GM21737 (cell line): ENCODE measurements around the gene MATK.
"Not testable (repeated sequence)": the region's sequence is repeated elsewhere in the genome, so short reads cannot be mapped to it uniquely, and the experiment has no call there.

Experiments used
- ATAC-seq: cut with Tn5 transposase; IDR thresholded peaks from one replicate; pipeline ENCODE4 v1.9.1; 2021; ENCODE audit warnings: mild to moderate bottlenecking, moderate library complexity; ENCODE audit not compliant: unreplicated experiment

Gene MATK

DNA sequence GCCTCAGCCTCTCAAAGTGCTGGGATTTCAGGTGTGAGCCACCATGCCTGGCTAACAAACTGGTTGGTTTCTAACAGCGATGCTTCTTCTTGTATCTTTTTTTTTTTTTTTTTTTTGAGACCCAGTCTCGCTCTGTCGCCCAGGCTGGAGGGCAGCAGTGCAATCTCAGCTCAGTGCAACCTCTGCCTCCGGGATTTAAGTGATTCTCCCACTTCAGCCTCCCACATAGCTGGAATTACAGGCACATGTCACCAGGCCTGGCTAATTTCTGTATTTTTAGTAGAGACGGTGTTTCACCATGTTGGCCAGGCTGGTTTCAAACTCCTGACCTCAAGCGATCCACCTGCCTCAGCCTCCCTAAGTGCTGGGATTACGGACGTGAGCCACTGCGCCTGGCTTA, 30.0 kb upstream of the MATK start:
- ATAC-seq, result not testable (repeated sequence)

DNA sequence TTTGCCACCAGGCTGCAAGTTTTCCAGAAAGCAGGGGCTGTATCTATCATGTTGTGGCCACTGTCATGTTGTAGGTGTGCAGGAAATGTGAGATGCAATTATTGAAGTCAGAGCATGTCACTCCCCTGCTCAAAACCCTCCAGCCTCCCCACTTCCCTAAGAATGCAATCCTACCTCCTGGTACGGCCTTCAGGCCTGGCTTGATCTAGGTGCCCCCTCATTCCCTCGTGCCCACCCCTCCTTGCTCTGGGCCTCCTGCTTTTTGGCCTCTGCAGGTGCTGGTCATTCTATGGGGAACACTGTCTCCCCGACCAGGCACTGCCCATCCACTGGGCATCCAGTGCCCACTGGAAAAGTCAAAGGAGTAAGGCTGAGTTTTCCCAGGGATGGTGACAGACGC, 28.5 kb upstream of the MATK start:
- ATAC-seq, result no peak

DNA sequence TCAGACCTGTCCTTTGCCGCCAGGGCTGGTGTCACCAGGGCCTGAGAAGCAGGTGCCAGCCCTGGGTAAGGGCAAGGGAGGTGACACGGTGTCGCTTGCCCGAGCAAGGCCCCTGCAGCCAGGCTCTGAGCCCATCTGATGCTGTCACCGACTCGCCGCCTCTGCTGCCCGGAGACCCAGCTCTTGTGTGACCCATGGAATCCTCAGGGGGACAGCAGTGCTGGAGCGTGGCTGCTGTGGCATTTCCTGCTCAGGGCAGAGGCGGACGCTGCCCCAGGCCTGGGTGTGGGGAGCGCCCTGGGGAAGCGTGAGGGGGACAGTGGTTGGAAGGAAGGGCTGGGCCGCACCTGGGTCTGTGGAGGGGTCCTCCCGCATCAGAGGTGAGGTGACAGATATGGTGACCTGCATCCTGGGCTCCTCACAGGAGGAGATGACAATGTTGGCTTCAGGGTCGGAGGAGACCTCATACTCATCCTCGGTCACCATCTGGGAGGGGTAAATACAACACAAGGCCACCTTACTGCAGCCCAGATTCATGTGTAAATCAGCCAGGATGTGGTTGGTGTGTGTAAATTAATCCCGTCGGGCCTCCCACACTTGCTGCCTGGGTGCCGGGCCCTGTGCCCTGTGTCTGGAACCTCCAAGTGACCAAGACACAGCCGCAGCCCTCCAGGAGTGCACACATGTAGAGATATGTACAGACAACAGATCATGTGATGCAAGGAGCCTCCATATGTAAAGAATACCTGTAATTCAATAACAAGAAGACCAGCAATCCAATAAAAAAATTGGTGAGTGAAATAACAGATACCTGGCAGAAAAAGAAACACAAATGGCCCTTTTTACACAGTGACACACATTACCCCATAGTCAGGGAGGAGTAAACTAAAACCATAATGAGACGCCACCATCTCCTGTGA, 27.6 kb upstream of the MATK start:
- no peak for ATAC-seq

DNA sequence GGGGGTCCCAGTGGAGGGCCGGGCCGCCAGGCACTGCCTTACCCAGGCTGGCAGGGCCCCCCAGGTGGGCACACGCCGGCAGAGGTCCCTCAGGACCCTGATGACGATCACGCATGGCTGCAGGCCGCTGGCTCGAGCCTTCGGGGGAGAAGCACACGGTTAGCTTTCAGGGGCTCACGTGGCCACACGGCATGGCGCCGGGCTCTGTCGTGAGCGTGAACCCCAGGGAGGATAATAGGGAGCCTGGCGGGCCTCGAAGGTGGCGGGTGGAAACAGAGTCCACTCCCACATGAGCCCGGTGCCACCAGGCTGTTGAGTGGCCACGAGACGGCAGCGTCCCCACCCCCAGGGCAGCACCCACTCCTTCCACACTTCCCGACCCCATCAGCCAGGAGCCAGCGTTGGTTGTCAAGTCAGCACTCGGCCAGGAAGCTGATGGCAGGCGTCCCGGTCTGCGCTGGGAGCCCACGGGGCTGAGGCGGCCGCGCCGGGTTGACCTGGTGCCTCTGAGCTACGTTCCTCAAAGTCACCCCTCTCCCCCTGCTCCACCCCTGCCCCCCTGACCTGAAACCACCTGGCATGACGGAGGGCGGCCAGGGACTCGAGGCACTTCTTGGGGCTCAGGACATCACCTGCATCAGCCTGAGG, 24.7 kb upstream of the MATK start:
- no peak for ATAC-seq

DNA sequence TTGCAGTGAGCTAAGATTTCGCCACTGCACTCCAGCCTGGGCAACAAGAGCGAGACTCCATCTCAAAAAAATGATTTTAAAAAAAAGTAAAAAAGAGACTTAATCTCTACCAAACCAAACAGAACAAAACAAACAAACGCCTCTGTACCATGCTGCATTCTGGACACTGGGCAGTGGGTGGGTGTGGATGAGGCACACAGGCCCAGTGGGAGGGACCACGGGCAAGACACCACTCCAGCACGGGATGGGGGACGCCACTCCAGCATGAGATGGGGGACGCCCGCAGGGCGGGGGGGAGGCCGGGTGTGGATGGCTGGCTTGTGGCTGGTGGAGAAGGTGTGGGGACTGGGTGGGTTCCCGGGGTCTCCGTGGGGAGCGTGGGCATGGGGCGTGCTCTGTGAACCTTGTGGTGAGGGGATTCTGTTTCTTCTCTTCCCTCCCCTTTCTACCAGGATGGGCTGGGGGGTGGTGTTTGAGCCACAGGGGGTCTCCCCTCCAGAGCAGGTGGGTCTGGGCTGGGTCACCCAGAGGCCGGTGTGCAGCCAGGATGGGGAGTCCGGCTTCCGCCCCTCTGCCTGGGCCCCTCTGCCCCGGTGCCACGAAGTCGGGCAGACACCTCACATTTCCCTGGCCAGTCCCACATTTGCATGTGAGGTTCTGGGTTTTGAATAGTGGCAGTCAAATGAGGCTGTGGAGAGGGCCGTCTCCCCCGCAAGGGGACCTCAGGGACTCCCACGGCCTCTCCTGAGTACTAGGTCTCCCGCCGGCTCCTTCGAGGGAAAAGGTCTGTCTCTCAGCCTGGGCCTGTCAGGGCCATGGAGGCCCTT, 23.9 kb upstream of the MATK start:
- ATAC-seq, result no peak

DNA sequence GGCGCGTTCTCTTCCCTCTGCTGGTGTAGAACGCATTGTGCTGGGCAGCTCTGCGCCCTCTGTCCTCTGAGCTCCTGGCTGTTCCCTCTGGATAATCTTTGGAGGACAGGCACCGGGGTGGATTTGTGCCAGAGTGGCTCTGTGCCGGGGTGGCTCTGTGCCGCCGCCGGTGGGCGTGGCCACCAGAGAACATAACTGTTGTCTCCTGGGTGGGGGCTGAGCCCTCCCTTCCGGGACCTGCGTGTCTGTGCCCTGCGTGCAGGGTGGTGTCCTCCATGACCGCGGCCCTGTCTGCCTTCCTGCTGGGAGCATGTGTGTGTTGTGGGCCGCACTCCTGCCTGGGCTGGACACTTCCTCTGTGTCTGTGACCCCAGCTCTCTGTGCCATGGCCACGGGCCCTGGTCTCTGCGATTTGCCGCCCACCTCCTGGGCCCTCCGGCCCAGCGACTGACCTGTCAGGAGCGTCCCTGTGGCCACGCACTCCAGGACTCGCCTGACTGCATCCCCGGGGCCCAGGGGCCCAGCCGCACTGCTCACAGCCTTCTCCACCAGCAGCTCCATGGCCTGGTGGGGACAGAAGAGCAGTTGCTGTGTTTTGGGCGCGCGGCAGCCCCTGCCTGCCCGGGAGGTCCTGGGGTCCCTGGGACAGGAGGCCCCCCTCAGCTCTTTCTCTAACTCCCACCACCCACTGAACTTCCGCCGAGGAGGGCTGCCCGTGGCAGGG, 22.4 kb upstream of the MATK start:
- ATAC-seq, result no peak

DNA sequence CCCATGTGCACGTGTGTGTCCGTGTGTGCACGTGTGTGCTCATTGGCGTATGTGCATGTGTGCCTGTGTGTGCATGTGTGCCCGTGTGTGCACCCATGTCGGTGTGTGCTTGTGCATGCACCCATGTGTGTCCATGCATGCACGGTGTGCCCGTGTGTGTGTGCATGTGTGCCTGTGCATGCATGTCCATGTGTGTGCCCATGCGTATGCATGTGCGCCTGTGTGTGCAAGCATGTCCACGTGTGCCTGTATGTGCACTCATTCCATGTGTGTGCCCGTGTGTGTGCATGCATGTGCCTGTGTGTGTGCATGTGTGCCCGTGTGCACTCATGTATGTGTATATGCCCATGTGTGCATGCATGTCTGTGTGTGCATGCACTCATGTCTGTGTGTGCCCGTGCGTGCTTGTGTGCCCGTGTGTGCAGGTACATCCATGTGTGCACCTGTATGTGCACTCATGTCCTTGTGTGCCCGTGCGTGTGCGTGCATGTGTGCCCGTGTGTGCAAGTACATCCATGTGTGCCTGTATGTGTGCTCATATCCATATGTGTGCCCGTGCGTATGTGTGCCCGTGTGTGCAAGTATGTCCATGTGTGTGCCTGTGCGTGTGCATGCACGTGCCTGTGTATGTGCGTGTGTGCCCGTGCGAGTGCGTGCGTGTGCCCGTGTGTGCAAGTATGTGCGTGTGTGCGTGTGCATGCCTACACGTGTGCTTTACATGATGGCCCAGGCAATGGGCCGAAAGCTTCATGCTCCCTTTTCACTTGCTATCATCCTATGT, 21.6 kb upstream of the MATK start:
- no peak for ATAC-seq

DNA sequence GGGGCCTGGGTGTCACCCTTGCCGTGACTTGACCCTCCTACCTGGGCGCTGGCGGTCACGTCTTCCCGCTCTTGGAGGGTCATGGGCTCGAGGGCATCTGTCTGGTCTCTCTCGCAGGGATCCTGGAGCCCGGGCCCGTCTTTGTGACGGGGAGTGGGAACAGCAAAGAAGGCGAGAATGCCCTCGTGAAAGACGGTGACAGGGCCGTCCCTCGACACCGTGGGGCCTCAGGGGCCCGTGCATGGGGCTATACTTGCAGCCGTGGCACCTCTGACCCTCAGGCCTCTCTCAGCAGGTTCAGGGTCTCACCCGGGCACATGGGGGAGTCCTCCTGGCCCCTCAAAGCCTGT, 20.9 kb upstream of the MATK start:
- ATAC-seq, result no peak

DNA sequence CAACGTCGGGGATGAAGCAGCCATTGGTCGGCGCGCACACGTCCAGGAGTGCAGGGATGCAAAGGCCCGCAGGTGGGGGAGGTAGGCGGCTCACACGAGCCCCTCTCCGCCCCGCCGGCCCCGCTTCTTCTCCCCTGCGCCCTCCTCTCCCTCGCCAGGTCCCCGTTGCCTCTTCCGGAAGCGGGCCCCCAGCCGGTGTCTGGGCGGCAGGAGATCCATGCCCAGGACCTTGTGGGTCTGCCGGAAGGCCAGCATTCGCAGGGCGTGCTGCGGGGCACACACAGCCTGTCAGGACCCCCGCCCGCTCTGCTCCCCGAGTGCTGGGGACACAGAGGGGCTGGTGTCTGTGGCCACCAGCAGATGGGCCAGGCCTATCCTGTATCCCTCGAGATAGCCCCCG, 19.7 kb upstream of the MATK start:
- no peak for ATAC-seq

DNA sequence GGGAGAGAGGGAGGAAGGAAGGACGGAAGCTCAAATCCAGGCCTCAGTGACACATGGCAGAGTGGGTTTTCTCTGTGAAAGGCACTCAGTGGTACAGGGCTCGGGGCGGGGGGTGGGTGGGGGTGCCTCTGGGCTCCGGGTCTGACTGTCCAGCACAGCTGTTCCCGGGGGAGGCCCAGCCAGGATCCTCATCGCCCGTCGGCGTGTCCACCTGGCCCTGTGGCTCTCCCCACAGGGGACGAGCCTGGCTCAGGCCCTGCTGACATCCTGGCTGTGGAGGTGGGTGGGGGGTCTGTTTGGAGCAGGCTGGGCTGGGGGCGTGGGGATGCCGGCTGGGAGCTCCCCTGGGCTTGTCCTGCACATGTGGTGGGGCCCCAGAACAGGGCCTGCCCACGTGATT, 18.2 kb upstream of the MATK start:
- no peak for ATAC-seq

DNA sequence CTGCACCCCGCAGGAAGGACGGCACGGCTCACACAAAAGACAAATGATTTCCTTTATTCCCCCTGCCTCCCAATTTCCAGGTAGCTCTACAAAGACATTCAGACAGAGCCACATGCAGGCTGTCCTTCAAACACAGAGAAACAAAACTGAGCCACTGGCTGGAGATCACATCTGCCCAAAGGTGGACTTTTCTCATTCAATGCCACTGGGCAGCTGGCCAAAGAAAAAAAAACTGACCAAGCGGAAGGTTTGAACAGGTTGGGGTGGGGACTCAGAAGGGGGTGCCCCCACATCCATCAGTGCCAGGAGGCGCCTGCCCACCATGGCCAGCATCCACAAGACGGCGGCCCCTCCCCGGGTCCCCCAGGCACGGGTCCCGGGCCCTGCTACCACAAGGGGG, 17.8 kb upstream of the MATK start:
- no peak for ATAC-seq

DNA sequence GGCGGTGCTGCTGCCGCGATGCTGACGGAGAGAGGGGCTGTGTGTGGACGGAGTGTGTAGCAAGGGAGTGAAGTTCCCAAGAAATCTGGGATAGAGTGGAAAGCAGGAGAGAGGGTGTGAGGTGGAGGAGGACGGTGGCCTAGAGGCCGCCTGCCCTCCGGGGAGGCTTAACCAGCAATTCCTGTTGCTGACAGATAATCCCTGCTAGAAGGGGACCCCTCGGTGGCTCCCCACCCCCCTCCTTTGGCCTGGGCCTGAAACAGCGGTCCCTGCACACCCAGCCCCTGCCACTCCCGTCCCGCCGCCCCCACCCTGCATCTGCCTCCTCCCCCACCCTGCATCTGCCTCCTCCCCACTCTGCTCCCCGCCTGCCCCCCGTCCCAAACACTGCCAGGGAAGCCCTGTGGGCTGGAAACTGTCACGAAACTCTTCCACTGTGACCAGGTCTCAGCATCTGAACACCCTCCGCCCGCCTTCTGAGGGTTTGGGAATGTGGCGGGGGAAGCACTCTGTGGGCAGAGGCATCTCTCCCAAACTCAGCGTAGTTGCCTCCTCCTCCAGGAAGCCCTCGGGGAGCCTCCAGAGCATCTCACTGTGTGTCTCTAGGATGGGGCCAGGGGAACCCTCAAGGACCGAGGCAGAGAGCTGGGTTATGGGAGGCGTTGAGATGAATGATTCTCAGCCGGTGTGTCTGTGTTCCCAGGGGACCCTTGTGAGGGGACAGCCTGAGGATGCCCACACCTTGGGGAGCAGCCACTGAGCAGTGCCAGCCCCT, 17.1 kb upstream of the MATK start:
- ATAC-seq, result no peak

DNA sequence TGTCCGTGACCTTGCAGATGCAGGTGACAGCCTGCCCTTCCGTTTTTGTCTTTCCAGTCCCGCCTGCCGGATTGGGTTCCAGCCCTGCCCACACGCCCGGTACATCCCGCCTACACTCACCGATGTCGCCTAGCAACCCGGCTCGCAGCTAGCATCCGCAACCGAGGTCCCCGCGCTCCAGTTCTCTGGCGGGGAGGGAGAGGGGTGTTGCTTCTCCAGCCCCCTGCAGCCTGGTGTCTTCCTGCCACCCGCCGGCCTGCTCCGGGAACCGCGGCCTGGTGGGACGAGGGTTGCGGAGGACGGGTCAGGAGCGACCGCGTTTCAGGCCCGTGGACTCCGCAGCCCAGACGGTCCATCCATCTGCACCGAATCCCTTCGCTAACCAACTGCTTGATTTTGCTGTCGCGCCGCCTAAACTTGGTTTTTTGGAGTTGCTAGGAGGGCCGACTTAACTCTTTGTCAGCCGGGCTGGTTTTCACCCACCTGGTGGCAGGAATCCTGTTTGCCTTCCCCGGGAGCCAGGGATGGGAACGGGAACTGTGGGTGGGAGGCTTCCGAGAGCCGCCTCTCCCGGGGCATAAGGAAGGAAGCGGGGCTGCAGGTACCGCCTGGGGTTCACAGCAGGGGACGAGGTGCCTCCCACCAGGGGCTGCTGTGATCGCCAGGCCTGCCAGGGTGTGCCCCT, 15.4 kb upstream of the MATK start:
- ATAC-seq, result no peak

DNA sequence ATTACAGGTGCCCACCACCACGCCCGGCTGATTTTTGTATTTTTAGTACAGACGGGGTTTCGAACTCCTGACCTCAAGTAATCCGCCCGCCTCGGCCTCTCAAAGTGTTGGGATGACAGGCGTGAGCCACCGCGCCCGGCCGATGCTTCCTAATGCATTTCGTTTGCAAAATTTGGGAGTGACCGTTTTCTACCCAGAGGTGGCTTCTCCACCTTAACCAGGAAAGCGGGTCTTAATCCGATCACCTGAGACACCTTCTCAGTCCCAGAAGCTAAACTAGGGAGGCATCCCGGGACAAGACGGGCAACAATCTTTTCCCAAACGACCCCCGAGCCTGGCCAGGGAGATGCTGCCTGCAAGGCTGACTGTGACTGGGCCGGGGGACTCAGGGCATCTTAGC, 14.8 kb upstream of the MATK start:
- ATAC-seq, result no peak

DNA sequence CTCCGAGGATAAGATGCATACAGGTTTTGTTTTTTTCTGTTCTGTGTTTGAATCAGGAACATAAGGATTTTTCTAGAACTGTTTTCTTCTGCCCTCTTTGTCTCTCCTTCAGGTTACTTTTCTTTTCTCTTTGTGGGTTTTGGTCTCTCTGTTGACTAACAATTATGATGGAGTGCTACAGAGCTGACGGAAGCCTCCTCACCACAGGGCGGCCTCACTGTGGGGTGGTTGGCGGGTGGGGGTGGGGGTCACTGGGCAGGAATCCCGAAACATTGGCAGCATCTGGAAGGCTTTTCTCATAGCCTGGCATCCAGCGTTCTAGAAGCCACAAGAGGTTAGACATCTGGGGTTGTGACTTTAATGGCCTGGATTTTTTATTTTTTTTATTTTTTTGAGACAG, 12.0 kb upstream of the MATK start:
- ATAC-seq, result no peak

DNA sequence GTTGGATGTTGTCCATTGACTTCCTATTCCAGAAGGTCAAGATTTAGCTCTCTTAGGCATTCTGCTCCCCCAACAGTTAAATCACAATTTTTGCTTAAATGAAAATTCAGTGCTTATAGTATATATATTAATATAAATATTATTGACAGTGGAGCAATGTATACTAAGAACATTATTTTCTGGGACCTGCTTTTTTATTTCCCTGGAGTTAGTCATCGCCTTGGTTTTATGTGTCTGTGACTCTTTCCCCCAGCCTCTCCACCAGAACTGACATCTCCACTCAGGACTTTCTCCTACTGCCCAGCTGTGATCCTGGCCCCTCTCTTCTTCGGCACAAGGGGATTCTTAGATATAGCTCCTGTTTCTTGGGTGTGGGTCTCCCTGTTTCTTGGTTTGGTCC, 10.2 kb upstream of the MATK start:
- ATAC-seq, result no peak

DNA sequence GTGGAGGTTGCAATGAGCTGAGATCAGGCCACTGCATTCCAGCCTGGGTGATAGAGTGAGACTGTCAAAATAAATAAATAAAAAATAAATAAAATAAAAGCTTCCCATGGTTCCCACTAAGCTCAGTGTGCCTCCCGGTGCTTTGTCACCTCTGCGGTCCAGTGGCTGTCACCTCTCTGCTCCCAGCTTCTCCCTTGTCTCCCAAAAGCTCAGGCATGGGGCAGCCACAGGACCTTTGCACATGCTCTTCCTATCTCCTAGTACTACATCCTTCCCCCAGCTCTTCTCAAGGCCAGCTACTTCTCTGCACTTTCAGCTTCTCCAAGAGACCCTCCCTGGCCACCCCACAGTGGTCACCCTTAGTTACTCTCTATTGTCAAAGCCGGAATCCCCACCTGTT, 7.6 kb upstream of the MATK start:
- no peak for ATAC-seq

DNA sequence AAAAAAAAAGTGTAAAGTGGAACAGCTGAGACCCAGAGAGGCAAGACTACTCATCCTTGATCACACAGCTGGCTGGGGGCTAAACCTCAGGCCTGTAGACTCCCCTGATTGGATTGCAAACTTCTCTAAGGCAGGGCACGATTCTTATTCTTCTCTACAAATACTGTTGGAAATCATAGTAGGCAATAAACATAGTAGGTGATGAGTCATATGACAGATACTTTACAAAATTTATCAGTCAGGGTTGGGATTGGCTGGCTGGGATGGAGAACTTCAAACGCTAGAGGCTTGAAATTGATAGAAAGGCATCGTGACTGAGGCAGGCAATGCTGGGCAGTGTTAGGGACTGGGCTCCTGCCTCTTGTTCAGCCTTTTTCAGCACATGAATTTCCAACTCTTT, 5.9 kb upstream of the MATK start:
- ATAC-seq, result no peak

DNA sequence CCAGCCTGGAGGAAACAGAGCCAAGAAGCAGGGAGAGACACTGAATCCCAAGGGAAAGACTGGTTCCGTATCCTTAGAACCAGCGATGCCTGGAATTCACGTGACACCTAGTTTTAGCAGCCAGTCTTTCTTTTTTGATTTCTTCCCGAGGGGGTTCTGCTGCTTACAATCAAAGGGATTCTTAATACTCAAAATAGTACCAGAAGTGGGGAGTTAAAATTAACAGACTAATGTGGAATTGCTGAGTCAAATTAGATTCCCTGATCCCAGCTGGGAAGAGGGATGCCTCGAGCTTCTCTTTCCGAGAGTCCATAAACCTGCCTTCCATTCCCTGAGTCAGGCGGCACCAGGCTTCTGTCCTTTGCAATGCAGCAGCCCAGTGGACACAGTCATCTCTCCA, 4.8 kb upstream of the MATK start:
- no peak for ATAC-seq
